OCI-LY3 (cell line): ENCODE results near the gene CFAP251.

ENCODE experiments used
- H2AFZ ChIP-seq: fragments of 200-600, 300-600 bp; shearing (Covaris generic); 2 replicates; pipeline ENCODE4 v1.6.0; 2014; ENCODE audit warnings: antibody characterized with exemption, low read depth, low read length
- H3K27ac ChIP-seq: fragments of 200-600, 300-600 bp; sonication (generic); 2 replicates; pipeline ENCODE4 v1.5.1; 2014; ENCODE audit warnings: mild to moderate bottlenecking, low read length, moderate library complexity, mixed read lengths
- H3K27me3 ChIP-seq: fragments of 200-600, 300-600 bp; sonication (generic); 2 replicates; pipeline ENCODE4 v1.6.1; 2014; ENCODE audit warnings: low read depth, low read length, mixed read lengths
- H3K36me3 ChIP-seq: fragments of 200-600, 300-600 bp; sonication (generic); replicated peaks from 2 replicates; pipeline ENCODE3; 2014; ENCODE audit warnings: low read depth, low read length, mixed read lengths
- H3K4me1 ChIP-seq: fragments of 300-600, 200-600 bp; sonication (generic); 2 replicates; pipeline ENCODE4 v1.6.1; 2014; ENCODE audit warnings: low read length, mixed read lengths
- H3K4me2 ChIP-seq: fragments of 200-600, 300-600 bp; sonication (generic); 2 replicates; pipeline ENCODE4 v1.6.1; 2014; ENCODE audit warnings: low read length, mixed read lengths
- H3K4me3 ChIP-seq: fragments of 300-600, 200-600 bp; sonication (generic); 2 replicates; pipeline ENCODE4 v1.5.1; 2014; ENCODE audit warnings: antibody characterized with exemption, mild to moderate bottlenecking, low read length, moderate library complexity
- H3K79me2 ChIP-seq: fragments of 300-600, 200-600 bp; shearing (Covaris generic); 2 replicates; pipeline ENCODE4 v1.6.1; 2014; ENCODE audit warnings: mild to moderate bottlenecking, low read length, mixed read lengths
- H3K9ac ChIP-seq: fragments of 300-600, 200-600 bp; shearing (Covaris generic); 2 replicates; pipeline ENCODE4 v1.6.0; 2014; ENCODE audit warnings: mild to moderate bottlenecking, low read length, moderate library complexity
- H3K9me3 ChIP-seq: fragments of 200-600, 300-600 bp; shearing (Covaris generic); 2 replicates; pipeline ENCODE4 v1.6.1; 2014; ENCODE audit warnings: low read length, mixed read lengths; ENCODE audit not compliant: insufficient read depth
- H4K20me1 ChIP-seq: fragments of 200-600, 300-600 bp; sonication (generic); 2 replicates; pipeline ENCODE4 v1.6.1; 2016; ENCODE audit warnings: low read length, mixed read lengths; ENCODE audit not compliant: insufficient read depth
- EZH2phosphoT487 ChIP-seq: fragments of 200-600 bp; shearing (Covaris generic); IDR thresholded peaks from 2 replicates; pipeline ENCODE4 v1.6.1; 2018; ENCODE audit warnings: antibody characterized with exemption, mixed run types, low read depth
- TF ChIP-seq, protein P1 (sequence below): fragments of 200-600, 300-600 bp; sonication (generic); IDR thresholded peaks from 2 replicates; pipeline ENCODE4 v1.5.1; 2014; ENCODE audit warnings: antibody characterized with exemption, low read length, low read depth

Gene CFAP251

GRCh38 chr12:121974026-121974985, 55.9 kb downstream of the CFAP251 start:
- Histone ChIP-seq H4K20me1 (no peaks in the 10 kb centered on the region), H3K9ac (no peak overlapping the region), H3K27me3 (0 out of 2 replicates have a peak, but pooled peaks cover 4% of the 10 kb centered on the region), H3K9me3 (no peaks in the 10 kb centered on the region), H3K36me3 (no peaks in the 10 kb centered on the region), H3K4me1 (peaks cover 9% of the 10 kb centered on the region), H3K4me3 (no peak overlapping the region), H2AFZ (no peak overlapping the region), H3K27ac (no peak overlapping the region), H3K79me2 (no peaks in the 10 kb centered on the region), H3K4me2 (no peak overlapping the region)
- no peak for TF ChIP-seq EZH2phosphoT487
- TF ChIP-seq, protein P1, sequence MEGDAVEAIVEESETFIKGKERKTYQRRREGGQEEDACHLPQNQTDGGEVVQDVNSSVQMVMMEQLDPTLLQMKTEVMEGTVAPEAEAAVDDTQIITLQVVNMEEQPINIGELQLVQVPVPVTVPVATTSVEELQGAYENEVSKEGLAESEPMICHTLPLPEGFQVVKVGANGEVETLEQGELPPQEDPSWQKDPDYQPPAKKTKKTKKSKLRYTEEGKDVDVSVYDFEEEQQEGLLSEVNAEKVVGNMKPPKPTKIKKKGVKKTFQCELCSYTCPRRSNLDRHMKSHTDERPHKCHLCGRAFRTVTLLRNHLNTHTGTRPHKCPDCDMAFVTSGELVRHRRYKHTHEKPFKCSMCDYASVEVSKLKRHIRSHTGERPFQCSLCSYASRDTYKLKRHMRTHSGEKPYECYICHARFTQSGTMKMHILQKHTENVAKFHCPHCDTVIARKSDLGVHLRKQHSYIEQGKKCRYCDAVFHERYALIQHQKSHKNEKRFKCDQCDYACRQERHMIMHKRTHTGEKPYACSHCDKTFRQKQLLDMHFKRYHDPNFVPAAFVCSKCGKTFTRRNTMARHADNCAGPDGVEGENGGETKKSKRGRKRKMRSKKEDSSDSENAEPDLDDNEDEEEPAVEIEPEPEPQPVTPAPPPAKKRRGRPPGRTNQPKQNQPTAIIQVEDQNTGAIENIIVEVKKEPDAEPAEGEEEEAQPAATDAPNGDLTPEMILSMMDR = no peak

- Histone ChIP-seq H3K4me3 (no peak overlapping the region), H3K27me3 (0 out of 2 replicates have a peak, but pooled peaks cover 4% of the 10 kb centered on the region), H3K79me2 (no peaks in the 10 kb centered on the region), H3K4me1 (peaks cover 16% of the 10 kb centered on the region), H3K4me2 (no peak overlapping the region), H3K36me3 (no peaks in the 10 kb centered on the region), H3K9ac (no peak overlapping the region), H3K27ac (no peak overlapping the region), H2AFZ (no peak overlapping the region), H4K20me1 (no peaks in the 10 kb centered on the region), H3K9me3 (no peaks in the 10 kb centered on the region)
- no peak for TF ChIP-seq EZH2phosphoT487
- TF ChIP-seq, protein P1 = no peak
These were observed 56.6 kb downstream of the CFAP251 start for GRCh38 chr12:121975021-121975420.

- no peak overlapping the region for H3K27ac ChIP-seq
These were observed 58.6 kb downstream of the CFAP251 start for GRCh38 chr12:121976950-121977349.

More at GRCh38 chr12:121976950-121977349, 58.6 kb downstream of the CFAP251 start:
- no peak overlapping the region for H3K4me3 ChIP-seq
- 0 out of 2 replicates have a peak, but pooled peaks cover 4% of the 10 kb centered on the region for H3K27me3 ChIP-seq
- H3K9me3 ChIP-seq = no peaks in the 10 kb centered on the region
- H3K4me1 ChIP-seq = peaks cover 34% of the 10 kb centered on the region
- no peak overlapping the region for H2AFZ ChIP-seq
- H3K4me2 ChIP-seq = no peak overlapping the region
- no peak for TF ChIP-seq EZH2phosphoT487
- TF ChIP-seq, protein P1 = no peak
- H4K20me1 ChIP-seq = no peaks in the 10 kb centered on the region
- H3K9ac ChIP-seq = no peak overlapping the region
- H3K79me2 ChIP-seq = no peaks in the 10 kb centered on the region
- no peaks in the 10 kb centered on the region for H3K36me3 ChIP-seq
